Suppressor macrophage (primary cell): ENCODE results near the gene FBXO2.

Experiments
- DNase-seq, 4 experiments: peaks; one replicate each; pipeline ENCODE4 v3.0.0-alpha.2; 2020 to 2022

Gene FBXO2

DNA sequence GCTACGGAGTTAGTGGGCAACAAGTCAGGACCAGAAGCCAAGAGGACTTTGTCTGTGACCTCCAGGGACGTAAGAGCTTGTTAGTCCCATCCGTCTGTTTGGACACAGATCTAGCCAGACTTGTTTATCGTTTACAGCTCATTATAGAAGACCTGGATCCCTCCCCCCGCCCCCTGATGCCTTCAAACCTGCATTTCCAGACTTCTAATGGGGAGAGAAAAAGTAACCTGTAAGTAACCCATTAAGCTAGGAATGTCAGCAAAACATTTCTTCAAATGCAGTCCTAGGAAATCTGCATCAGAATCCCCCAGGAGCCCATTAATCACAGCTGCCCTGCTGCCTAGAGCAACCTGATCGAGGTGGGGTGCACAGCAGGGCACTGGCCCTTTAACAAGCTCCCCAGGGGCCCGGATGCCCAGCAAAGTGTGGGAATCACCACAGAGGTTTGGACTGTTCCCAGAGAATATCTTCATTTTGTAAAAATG lies 28.1 kb upstream of the FBXO2 start:
- DNase-seq: no peak

DNA sequence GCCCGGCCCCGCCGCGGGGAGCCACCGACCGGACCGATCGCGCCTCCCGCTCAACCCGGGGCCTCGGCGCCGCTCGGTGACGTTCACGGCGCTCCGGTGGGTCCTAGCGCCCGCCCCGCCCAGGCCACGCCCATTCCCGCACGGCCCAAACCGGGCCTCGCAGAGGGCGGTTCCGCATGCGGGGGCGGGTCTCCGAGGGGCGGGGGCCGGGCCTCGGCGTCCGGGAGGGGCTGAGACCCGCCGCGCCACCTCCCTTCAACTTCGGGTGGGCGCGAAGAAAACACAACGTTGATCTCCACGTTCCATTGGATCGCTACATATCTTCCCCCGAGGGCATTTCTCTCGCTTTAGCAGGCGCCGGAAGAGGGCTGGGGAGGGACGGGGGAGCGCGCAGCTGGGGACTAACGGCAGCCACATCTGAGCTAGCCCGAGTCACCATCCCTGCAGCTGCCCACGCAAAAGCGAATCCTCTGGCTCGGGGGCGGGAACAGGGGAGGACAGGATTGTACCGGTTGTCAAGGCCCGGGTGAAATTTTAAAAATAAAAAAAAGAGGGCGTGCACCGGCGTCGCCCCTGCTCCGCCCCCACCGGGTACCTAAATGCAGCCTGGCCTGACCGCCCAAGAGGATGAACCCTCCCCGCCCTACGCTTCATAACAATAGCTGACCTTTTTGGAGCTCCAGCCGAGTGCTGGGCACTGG lies 27.0 kb upstream of the FBXO2 start, which contains the start of gene MAD2L2:
Gene MAD2L2, minus strand, starts transcription at position 78 of the 701 bp plus-strand sequence. CDS start 547 bp downstream, outside the sequence.
- peak; percentile 85 to 95 (median 91) for DNase-seq

GRCh38 chr1:11680270-11681070 lies 26.2 kb upstream of the FBXO2 start:
- DNase-seq: no peak

GRCh38 chr1:11678442-11678841 lies 24.2 kb upstream of the FBXO2 start:
- no peak for DNase-seq

GRCh38 chr1:11676386-11677103 lies 22.3 kb upstream of the FBXO2 start:
- no peak for DNase-seq

DNA sequence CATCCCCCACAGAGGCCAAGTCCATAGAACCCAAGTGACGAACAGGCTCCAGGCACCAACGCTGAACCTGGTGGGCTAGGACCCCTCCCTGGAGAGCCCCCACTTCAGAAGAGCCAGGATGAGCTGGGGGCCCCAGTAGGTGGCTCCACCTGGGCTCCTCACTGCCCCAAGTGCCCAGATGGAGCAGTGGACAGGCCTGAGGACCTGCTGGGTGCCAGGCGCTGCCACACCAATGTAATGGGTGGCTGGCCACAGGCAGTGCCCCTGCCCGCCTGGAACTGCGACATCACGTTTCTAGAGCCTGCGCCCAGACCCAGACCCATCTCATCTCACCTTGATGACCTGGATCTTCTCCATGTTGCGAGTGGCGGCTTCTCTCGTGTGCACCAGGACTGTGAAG lies 21.1 kb upstream of the FBXO2 start:
- DNase-seq: no peak

- no peak for DNase-seq
These were observed 20.3 kb upstream of the FBXO2 start for GRCh38 chr1:11674488-11674887.

GRCh38 chr1:11673089-11673769 lies 19.0 kb upstream of the FBXO2 start:
- no peak for DNase-seq

DNA sequence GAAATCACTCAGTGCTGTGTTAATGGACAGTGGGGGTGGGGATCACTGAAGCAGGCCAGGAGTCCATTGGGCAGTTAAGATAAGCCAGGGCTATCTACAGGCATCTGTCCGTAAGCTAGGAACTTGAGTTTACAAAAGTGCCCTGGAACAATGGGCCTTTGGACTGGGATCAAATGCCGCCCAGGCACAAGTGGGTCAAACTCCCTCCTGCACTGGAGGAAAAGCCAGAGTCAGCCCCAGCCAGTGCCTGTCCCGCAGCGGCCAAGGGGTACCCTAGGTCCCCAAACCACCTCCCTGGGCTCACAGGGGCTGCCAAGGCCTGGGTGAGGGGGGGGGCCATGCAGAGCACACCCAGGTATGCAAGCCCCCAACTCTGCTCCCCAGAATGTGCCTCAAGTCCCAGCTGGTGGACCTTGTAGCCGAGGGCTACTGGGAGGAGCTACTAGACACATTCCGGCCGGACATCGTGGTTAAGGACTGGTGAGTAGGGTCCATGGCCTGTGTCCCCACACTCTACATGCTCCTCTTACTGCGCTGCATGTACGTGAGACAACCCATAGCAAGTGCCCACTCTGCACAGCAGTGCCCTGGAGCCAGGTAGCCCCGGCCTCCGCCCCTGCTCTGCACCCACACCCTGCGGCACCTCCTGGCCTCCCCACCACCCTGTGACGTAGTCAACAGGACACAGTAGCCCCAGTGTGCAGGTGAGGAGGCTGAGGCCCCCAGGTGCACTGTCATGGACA lies 17.5 kb upstream of the FBXO2 start:
- no peak for DNase-seq

GRCh38 chr1:11671205-11671543 lies 16.9 kb upstream of the FBXO2 start:
- peak in 2 of 4 experiments; percentile 41 to 45 for DNase-seq

DNA sequence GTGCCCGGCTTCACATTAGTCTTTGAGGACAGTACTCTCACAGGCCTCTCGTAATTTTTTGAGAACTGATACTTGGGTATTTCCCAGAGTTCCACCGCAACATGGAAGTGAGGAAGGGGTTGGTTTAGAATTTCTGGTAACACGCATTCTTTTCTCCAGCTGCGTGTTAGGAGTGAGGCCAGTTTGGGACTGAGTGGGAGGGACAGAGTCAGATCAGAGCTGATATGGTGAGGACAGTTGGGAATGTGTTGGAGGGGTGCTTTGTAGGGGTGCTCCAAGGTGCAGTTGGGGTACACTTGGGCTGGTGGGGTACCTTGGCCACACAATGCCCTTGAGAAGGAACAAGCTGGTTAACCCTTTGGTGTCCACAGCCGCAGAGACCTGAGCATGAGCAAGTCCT lies 16.5 kb upstream of the FBXO2 start:
- DNase-seq: peak; percentile 30 to 64 (median 46)

- DNase-seq: no peak
These were observed 14.3 kb upstream of the FBXO2 start for GRCh38 chr1:11668516-11668915.

- DNase-seq: peak; percentile 21 to 65 (median 50)
These were observed 10.3 kb upstream of the FBXO2 start for GRCh38 chr1:11664336-11665065.

GRCh38 chr1:11661103-11661502 lies 6.9 kb upstream of the FBXO2 start:
- no peak for DNase-seq

DNA sequence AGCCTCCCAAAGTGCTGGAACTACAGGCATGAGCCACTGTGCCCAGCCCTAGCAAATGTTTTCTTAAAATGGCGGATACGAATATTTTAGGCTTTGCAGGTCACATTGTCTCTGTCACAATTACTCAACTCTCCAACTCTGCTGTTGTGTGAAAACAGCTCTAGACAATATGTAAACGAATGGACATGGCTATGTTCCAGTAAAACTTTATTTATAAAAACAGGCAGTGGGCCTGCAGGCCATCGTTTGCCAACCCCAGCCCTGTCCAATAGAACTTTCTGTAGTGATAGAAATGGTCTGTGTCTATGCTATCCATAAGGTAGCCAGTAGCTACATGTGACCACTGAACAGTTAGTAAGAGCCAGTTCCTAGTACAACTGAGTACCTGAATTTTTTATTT lies 5.5 kb upstream of the FBXO2 start:
- DNase-seq: no peak

DNA sequence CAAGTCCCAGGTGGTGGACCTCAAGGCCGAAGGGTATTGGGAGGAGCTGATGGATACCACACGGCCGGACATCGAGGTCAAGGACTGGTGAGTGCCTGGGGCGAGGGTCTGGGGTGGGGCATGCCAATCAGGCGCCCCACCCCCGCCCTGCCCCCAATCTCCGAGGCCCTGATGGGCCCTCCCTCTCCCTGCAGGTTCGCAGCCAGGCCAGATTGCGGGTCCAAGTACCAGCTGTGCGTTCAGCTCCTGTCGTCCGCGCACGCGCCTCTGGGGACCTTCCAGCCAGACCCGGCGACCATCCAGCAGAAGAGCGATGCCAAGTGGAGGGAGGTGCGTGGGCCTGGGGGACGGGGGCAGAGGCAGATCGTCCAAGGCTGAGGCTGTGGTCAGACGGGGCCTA lies 4.3 kb upstream of the FBXO2 start:
- no peak for DNase-seq

GRCh38 chr1:11657654-11658053 lies 3.4 kb upstream of the FBXO2 start:
- DNase-seq: no peak

DNA sequence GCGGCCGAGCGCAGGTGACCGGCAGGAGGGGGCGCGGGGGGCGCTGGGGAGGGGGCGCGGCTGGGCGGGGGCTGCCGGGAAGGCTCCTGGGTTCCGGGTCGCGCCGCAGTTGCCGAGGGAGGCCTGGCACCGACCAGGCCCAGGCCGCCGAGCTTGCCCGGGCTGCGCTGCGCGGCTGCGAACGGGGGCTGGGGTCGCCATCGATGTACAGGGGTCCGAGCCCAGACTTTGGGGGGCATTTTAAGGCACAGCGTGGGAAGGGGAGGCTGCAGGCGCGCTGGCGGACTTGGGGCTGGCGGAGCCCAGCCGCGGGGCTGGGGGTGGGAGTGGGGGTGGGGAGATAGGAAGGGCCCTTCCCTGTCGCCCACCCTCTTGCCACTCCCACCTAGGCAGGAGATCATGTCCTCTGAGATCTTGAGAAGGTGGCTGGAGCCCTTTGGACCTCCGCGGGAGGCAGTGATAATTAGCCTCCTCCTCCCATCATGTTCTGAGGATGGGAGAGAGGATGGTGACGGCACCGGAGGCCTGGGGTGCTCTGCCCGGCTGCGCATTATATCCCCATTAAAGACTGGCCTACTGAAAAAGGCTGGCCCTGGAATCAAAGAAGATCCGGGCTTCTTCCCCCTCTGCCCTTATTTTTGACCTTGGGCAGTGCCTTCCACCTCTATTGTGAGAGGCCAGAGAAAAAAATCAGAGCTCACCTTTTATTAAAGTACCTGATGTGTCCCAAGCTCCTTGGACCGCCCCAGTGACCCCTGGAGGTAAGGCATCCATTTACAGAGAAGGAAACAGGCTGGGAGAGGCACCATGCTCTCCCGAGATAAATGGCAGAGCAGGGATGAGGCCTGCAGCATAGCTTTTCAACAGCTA lies 945 bp upstream of the FBXO2 start:
- DNase-seq: no peak

DNA sequence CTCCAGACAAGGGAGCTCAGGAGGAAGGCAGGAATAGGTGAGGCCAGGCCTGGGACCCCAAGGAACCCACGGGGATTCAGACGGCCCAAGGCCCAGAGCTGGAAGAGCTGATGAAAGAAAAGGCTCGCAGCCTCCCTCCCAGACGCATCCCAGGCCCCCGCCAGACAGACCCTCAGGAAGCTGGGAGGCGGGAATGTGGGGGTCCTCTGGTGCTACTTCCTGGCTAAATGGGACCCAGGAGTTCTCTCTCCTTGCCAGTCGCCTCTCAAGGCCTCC lies 430 bp downstream of the FBXO2 start:
- DNase-seq: no peak

- no peak for DNase-seq
These were observed 948 bp downstream of the FBXO2 start for GRCh38 chr1:11653101-11653860.
